ENCODE measurements around the gene GNAS-AS1.

Gene GNAS-AS1

GRCh38 chr20:58772786-58773185, 77.9 kb downstream of the GNAS-AS1 start:
- TF ChIP-seq CTCF (IDR thresholded peaks at IDR 0.05; ENCODE audit: low read depth, low read length) (no peak), MAX (IDR thresholded peaks at IDR 0.05; ENCODE audit: low read depth, low read length) (no peak), POLR2A (IDR thresholded peaks at IDR 0.05; ENCODE audit: extremely low read depth, insufficient read length) (no peak), MYC (IDR thresholded peaks at IDR 0.05; ENCODE audit: low read depth, low read length) (no peak)
- no peak for DNase-seq (ENCODE audit: low read depth)
- no peak overlapping the region for H3K4me3 ChIP-seq (ENCODE audit: low read depth, low read length)

All from NB4 (cell line).